RWPE2 (cell line): ENCODE measurements around the gene FAM20C.

Experiments used
- ATAC-seq: fragments of 200-7000 bp; cut with Tn5 transposase; 3 replicates; pipeline ENCODE4 v1.9.1; 2021; ENCODE audit warnings: low read depth
- DNase-seq: peaks from one replicate; pipeline ENCODE4 v3.0.0-alpha.2; 2020; ENCODE audit warnings: low spot score
- H3K27ac ChIP-seq: fragments of 450-650 bp; 2 replicates; pipeline ENCODE4 v1.5.1; 2017; ENCODE audit warnings: mild to moderate bottlenecking; ENCODE audit not compliant: poor library complexity, severe bottlenecking
- H3K27me3 ChIP-seq: fragments of 250-450 bp; sonication (Bioruptor Pico); 2 replicates; pipeline ENCODE4 v1.5.1; 2021; ENCODE audit warnings: mild to moderate bottlenecking, moderate library complexity; ENCODE audit not compliant: insufficient read depth, poor library complexity, severe bottlenecking
- H3K36me3 ChIP-seq: fragments of 250-450 bp; sonication (Bioruptor Pico); 2 replicates; pipeline ENCODE4 v1.5.1; 2020; ENCODE audit warnings: low read depth, mild to moderate bottlenecking, moderate library complexity
- H3K4me1 ChIP-seq: fragments of 250-450 bp; sonication (Bioruptor Pico); 2 replicates; pipeline ENCODE4 v1.5.1; 2021; ENCODE audit warnings: mild to moderate bottlenecking, moderate library complexity; ENCODE audit not compliant: insufficient read depth, poor library complexity, severe bottlenecking
- H3K4me3 ChIP-seq: fragments of 250-450 bp; sonication (Bioruptor Pico); 2 replicates; pipeline ENCODE4 v1.5.1; 2021; ENCODE audit warnings: mild to moderate bottlenecking, moderate library complexity; ENCODE audit not compliant: severe bottlenecking
- H3K9me3 ChIP-seq: fragments of 250-450 bp; sonication (Bioruptor Pico); 2 replicates; pipeline ENCODE4 v1.5.1; 2021; ENCODE audit warnings: mild to moderate bottlenecking, moderate library complexity; ENCODE audit not compliant: severe bottlenecking
- TF ChIP-seq, protein P1 (sequence below): fragments of 450-650 bp; IDR thresholded peaks from one replicate; pipeline ENCODE4 v1.5.1; 2017; ENCODE audit warnings: mild to moderate bottlenecking, moderate library complexity; ENCODE audit not compliant: poor library complexity, severe bottlenecking

The FAM20C gene

DNA sequence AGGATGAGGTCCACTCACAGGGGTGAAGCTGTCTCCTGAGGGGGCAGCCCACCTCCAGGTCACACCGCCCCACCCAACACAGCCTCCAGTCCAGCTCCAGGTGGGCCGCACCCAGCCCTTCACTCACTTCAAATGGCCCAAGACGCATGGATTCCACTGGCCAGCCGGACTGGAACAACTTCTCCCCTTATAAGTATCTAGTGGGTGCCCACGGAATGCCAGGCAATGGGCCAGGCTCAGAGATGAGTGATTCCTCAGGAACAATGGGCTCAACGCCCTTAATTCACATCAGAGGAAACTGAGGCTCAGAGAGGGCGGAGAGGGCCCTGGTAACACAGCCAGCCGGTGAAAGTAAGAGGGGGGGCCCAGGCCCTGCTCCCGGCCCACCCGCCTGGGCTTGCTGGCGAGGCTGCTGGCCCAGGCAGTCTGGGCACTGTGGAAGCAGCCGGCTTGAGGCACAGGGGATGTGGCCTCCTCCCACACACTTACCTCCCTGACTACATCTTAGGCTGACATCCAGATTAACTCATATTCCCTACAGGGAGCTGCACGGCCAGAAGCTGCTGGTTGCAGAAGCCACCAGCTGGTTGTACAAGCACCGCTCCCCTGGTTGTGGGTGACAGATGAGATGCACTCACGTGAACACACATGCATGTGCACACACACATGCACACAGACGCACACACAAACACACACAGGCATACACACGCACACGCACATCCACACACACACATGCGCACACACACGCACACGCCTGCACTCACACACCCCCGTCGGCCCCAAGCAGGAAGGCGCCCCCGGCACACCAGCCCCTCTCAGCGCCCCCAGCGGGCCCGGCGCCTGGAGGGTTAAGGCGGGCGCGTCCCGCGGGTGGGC, 1.0 kb upstream of the FAM20C start:
- no peaks in the 10 kb centered on the region for H3K4me1 ChIP-seq

DNA sequence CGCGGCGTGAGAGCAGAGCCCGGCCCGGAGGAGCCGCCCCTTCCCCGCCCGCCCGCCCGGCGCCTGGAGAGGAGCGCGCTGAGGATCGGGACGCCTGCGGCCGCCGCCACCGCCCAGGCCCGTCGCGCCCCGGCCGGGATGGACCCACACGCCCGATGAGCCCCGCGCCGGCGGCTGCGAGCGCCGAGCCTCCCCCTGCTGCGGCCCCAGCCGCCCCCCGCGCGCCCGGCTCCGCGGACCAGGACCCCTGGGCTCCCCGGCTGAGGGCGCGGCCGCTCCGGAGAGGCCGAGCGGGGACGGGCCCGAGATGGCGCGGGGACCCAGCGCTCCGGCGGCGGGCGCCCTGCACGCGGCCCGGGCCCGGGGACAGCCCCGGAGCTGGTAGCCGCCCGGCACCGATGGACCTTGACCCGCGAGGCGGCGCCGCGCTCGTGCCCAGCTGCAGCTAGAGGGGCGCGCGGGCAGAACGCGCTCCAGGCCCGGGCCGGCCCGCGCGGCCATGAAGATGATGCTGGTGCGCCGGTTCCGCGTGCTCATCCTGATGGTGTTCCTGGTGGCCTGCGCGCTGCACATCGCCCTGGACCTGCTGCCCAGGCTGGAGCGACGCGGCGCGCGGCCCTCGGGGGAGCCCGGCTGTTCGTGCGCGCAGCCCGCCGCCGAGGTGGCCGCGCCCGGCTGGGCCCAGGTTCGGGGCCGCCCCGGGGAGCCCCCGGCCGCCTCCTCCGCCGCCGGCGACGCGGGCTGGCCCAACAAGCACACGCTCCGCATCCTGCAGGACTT, 520 bp downstream of the FAM20C start:
- Histone ChIP-seq H3K4me1 (no peaks in the 10 kb centered on the region), H3K27me3 (no peaks in the 10 kb centered on the region), H3K9me3 (no peaks in the 10 kb centered on the region), H3K4me3 (peak overlapping the region; percentile 67), H3K36me3 (peaks cover 35% of the 10 kb centered on the region), H3K27ac (peak overlapping the region; percentile 57)
- ATAC-seq: no peak
- DNase-seq: no peak
- TF ChIP-seq, protein P1, sequence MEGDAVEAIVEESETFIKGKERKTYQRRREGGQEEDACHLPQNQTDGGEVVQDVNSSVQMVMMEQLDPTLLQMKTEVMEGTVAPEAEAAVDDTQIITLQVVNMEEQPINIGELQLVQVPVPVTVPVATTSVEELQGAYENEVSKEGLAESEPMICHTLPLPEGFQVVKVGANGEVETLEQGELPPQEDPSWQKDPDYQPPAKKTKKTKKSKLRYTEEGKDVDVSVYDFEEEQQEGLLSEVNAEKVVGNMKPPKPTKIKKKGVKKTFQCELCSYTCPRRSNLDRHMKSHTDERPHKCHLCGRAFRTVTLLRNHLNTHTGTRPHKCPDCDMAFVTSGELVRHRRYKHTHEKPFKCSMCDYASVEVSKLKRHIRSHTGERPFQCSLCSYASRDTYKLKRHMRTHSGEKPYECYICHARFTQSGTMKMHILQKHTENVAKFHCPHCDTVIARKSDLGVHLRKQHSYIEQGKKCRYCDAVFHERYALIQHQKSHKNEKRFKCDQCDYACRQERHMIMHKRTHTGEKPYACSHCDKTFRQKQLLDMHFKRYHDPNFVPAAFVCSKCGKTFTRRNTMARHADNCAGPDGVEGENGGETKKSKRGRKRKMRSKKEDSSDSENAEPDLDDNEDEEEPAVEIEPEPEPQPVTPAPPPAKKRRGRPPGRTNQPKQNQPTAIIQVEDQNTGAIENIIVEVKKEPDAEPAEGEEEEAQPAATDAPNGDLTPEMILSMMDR: no peak

More for the DNA sequence above, 1.0 kb upstream of the FAM20C start:
- ATAC-seq: peak; percentile 33
- Histone ChIP-seq H3K27me3 (no peaks in the 10 kb centered on the region), H3K4me3 (peak overlapping the region; percentile 67), H3K36me3 (peaks cover 19% of the 10 kb centered on the region), H3K27ac (peak overlapping the region; percentile 57), H3K9me3 (no peaks in the 10 kb centered on the region)
- no peak for DNase-seq
- TF ChIP-seq, protein P1: no peak

DNA sequence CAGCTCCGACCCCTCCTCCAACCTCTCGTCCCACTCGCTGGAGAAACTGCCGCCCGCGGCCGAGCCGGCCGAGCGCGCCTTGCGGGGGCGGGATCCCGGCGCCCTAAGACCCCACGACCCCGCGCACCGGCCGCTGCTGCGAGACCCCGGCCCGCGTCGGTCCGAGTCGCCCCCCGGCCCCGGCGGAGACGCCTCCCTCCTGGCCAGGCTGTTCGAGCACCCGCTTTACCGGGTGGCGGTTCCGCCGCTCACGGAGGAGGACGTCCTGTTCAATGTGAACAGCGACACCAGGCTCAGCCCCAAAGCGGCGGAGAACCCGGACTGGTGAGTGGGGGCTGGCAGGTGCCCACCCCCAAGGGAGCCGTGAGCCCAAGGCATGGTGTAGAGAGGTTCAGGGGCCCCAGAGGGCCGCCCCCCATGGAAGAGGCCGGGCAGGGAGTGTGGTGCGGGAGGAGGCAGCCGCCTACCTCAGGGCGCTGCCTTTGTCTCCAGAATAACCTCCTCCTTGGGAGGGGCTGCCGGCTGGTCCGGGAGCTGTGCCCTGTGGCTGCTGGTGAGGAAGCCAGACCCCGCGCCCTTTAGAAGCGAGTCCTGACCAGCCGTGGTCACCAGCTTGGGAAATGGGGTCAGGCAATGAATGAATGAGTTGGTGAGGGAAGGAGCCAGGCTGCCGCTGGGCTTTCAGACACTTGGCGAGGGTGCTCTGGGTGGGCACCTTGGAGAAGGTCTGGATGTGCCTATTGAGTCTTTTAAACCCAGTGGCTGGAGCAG, 1.3 kb downstream of the FAM20C start:
- ATAC-seq (no peak), DNase-seq (no peak)
- Histone ChIP-seq H3K36me3 (peaks cover 43% of the 10 kb centered on the region), H3K27ac (peak overlapping the region; percentile 57), H3K27me3 (no peaks in the 10 kb centered on the region), H3K4me1 (no peaks in the 10 kb centered on the region), H3K9me3 (no peaks in the 10 kb centered on the region), H3K4me3 (peak overlapping the region; percentile 67)
- TF ChIP-seq, protein P1: no peak

DNA sequence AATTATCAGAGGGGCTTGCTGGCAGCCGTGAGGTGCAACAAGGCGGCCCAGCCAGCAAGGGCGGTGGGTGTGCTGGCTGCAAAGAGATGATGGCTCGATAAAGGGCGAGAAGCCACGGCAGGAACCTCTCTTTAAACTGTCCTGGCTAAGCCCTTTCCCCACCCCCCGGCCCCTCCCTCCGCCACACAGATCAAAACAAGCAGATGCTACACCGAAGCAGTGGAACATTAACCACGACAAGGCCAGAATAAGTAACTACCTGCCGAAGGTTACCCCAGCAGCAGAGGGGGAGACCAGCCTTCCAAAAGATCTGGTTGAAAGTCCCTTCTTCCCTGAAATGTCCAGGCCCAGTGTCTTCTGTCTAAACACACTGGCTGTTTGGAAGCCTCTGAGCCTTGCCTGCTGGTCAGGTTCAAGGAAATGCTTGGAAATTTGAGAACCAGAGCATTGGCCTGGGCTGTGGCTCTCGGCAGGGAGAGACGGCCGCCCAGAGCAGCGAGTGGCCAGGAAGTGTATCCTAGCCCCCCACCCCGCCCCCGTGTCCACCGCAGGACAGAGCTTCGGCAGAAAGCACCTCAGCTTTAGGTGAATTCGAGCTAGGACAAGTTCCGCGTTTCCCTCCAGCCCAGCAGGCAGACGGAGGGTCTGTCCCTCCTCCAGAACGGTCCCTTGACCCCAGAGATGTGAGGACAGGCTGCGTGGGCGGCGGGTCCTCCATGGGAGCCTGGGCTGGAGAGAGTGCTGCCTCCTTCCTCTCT, 2.1 kb downstream of the FAM20C start:
- Histone ChIP-seq H3K27ac (peak overlapping the region; percentile 57), H3K9me3 (no peaks in the 10 kb centered on the region), H3K27me3 (no peaks in the 10 kb centered on the region), H3K36me3 (peaks cover 49% of the 10 kb centered on the region), H3K4me1 (no peaks in the 10 kb centered on the region), H3K4me3 (peak overlapping the region; percentile 67)
- ATAC-seq: peak; percentile 38
- TF ChIP-seq, protein P1: no peak
- no peak for DNase-seq
